Stimulated activated CD4-positive, alpha-beta T cell treated with anti-CD3 and anti-CD28 coated beads, Interleukin-15, amount 100 ng/mL, for 1 hour (primary cell): ENCODE data around the gene CPNE2.
"Not testable (repeated sequence)": the region's sequence is repeated elsewhere in the genome, so short reads cannot be mapped to it uniquely, and the experiment has no call there.

Experiments
- DNase-seq, 2 donors: peaks; one replicate each; pipeline ENCODE4 v3.0.0-alpha.2; 2020; ENCODE audit warnings: low read depth in 1 of 2, low spot score in 1 of 2

The CPNE2 gene

DNA sequence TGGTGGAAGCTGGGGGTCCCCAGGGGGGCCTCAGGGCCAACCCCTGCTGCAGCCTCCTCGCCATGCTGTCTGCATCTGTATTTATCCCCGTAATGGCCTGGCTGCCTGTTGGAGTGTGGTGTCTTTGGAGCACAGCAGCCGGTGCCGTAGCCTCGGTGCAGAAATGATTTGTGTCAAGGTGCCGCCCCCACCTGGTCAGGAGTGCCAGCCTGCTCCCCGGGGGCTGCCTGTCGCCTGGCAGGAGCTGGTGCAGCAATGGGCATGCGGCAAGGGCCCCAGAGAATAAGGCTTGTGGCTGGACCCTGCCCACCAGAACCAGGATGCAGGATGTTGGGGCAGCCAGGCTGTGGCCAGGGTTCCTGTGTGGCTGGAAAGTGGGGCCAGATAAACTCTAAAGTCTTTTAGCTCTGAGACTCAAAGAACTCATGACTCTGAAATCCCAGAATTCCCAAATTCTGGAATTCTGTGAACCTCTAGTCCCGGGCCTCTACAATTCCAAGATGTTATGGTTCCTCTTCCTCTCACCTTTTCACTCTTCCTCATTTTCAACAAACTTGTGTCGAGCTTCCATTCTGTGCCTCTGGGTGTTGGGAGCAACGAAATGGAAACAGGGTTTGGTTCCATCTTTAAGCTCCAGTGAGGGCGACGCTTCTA is 5.9 kb downstream of the CPNE2 start:
- no peak for DNase-seq

DNA sequence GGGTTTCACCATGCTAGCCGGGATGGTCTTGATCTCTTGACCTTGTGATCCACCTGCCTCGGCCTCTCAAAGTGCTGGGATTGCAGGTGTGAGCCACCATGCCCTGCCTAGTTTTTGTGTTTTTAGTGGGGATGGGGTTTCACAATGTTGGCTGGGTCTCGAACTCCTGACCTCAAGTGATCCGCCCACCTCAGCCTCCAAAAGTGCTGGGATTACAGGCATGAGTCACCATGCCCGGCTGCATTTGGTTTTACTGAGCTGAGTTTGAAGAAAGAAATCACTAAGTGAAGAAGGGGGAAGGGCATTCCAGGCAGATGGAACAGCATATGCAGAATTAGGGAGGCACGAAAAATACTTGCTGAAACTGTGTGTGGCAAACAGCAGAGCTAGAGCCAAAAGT is 7.6 kb downstream of the CPNE2 start:
- not testable (repeated sequence) for DNase-seq

DNA sequence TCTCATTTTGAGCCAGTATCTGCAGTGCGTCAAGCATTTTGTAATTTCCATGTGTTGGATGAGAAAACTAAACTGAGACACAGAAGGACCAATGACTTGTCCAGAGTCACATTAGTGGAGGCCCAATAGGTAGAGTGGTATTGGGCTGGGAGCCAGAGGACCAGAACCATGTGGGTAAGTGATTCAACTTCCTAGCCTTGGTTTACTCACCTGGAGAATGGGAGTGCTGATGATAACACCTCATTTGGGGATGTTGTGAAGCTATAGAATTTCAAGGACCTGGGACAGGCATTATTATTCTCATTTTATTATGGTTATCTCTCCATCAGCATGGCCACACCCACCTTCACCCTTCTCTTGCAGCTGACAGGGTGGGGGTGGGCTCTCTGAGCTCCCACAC is 8.1 kb downstream of the CPNE2 start:
- no peak for DNase-seq

DNA sequence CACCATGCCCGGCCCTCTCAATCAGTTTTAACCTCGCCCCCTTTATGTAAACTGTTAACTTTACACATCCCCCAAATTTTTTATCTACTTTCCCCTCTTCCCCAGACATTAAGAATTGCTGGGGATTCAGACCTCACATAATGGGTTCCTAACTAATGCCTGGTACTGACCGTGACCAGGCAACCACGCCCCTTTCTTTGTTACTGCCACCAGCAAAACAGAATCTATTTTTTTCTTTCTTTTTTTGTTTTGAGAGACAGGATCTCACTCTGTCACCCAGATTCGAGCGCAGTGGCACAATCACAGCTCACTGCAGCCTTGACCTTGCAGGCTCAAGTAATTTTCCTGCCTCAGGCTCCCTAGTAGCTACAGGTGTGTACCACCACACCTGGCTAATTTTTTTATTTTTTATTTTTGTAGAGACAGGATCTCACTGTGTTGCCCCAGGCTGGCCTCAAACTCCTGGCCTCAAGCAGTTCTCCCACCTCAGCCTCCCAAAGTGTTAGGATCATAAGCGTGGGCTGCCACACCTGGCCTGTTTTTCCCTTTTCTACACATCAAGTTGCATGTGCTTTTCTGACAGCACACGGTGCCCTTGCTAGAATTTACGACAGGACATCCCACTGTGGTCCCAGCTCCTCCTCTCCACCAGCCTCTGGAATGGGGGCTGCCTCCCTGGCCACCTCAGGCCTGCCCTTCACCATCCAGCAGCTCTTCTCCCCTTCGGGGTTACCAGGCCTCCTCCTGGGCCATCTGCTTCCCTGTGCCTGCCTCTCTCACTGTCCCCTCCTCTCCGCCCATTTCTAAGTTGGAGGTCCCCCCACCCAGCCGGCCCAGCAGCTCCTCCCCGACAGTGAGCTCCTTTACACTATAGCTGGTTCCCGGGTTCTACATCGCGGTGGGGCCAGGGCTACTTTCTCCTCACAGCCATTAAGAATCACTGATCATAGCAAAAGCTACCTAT is 10.8 kb downstream of the CPNE2 start:
- no peak for DNase-seq

DNA sequence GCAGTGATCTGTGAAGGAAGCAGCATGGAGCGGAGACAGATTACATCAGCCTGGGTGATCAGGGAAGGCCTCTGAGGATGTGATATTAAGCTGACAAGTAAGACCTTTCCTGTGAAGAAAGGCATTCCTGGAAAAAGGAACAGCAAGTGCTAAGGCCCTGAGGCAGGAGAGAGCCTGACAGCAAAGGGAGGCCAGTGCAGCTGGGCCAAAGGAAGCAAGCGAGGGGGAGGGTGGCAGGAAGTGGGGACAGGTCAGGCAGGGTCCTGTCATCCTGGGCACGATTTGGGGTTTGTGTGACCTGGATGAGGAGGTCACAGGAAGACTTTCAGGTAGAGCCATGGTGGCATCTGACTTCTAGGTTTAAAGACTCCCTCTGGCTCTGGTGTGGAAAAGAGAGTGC is 12.3 kb downstream of the CPNE2 start:
- DNase-seq, result no peak

DNA sequence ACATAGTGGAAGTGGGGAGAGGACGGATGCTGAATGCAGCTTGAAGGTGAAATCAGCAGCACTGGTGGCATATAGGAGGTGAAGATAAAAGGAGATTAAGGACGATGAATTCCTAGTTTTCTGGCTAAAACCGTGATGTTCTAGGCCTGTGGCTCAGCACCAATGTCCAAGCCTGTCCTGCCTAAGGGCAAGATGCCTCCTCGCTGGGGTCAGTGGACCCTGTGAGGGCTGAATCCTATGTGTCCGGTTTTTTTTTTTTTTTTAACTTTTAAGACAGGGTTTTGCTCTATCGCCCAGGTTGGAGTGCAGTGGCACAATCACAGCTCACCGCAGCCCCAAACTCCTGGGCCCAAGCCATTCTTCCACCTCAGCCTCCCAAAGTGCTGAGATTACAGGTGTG is 12.8 kb downstream of the CPNE2 start:
- no peak for DNase-seq

DNA sequence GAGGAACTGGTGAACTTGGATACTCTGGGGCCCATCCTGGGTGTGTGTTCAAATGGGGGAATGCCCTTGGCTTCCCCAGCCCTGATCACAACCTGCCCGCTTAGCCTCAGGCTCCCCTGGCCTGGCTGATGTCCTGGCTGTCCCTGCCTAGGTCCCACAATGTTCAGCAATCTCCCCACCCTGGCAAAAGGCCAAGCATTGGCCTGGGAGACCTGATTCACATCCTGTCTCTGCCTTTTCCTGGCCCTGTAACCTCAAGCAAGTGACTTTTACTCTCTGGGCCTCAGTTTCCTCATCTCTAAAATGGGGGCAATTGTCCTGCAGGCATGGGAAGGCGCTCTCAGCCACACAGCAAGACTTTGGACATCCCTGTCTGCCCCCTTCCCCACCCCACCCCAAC is 14.4 kb downstream of the CPNE2 start:
- DNase-seq, result no peak

DNA sequence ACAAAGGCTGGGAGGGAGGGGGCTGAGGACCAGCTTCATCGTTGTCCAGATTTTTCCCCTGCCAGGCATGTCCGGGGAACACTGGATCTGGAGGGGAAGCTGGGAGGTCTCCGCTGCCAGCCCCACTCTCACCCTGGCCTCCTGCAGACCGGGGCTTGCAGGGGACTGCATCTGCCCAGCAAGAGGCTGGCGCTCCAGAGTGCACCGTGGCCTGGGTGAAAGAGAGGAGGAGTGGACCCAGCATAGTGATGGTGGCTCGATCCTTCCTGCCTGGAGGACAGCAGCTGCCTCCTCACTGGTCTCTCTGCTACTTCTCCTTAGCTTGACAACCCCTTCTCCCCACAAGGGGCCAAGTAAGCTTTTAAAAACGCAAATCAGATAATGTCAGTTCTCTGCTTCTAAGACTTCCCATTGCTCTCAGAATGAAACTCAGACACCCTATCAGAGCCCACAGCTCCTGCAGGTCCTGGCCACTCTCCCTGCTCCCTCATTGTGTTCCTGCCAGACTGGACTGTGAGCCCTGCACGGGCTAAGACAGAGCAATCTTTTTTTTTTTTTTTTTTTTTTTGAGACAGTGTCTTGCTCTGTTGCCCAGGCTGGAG is 15.0 kb downstream of the CPNE2 start:
- DNase-seq, result no peak

DNA sequence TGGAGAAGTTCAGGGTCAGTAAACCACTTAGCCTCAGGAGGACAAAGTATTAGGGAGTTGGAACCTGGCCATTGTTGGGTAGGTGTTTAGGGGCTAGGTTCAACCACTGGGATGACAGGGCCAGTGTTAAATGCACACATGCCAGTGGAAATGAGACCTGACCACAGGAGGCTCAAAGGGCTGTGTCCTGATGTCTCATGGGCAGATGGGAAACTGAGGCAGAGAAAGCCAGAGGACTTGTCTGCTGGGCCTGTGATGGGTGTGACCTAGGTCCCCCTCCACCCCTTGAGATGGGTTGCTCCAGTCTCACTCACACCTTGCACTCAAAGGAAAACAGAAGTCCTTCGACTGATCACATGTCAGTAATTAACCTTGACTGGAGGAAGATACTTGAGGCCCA is 16.0 kb downstream of the CPNE2 start:
- DNase-seq, result no peak

DNA sequence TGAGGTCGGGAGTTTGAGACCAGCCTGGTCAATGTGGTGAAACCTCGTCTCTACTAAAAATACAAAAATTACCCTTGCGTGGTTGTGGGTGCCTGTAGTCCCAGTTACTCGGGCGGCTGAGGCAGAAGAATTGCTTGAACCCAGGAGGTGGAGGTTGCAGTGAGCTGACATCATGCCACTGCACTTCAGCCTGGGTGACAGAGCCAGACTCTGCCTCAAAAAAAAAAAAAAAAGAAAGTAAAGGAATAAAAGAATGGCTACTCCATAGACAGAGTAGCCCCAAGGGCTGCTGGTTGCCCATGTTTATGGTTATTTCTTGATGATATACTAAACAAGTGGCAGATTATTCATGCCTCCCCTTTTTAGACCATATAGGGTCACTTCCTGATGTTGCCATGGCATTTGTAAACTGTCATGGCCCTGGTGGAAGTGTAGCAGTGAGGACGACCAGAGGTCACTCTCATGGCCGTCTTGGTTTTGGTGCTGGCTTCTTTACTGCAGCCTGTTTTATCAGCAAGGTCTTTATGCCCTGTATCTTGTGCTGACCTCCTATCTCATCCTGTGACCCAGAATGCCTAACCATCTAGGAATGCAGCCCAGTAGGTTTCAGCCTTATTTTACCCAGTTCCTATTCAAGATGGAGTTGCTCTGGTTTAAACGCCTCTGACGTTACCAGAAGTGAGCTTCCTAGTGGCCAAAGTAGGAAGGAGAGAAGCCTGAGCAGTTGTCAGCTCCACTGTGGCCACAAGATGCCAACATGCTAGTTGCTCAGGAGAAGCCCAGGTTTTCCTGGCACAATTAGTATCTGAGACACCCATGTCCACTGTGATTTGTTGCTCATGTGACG is 17.1 kb downstream of the CPNE2 start:
- not testable (repeated sequence) for DNase-seq

DNA sequence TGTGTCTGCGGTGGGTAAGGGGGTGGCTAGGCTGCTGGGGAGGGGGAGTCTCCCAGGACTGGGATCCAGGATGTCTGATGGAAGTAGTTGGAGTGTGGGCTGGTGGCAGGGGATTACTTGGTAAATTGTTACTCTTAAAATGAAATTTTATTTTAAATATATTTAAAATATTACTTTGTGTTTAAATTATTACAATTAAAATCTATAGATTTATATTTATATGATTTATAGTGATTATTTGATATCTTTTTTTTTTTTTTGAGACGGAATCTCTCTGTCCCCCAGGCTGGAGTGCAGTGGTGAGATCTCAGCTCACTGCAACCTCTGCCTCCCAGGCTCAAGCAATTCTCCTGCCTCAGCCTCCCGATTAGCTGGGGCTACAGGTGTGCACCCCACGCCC is 18.6 kb downstream of the CPNE2 start:
- DNase-seq, result no peak

DNA sequence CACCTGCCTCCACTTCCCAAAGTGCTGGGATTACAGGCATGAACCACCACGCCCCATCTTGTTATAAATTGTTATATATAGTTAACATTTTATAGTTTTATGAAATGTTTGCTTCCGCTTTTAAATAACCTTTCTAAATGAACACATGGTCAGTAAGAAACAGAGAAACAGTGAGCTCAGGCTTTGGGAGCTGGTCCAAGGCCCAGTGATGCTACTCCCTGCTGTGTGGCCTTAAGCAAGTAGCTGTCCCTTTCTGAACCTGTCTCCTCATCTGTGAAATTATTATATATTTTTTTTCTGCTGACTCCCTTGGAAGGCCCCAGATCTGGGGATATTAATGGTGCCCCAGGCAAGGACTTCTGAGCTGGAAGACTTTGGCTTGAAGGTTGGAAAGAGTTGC is 19.0 kb downstream of the CPNE2 start:
- no peak for DNase-seq

DNA sequence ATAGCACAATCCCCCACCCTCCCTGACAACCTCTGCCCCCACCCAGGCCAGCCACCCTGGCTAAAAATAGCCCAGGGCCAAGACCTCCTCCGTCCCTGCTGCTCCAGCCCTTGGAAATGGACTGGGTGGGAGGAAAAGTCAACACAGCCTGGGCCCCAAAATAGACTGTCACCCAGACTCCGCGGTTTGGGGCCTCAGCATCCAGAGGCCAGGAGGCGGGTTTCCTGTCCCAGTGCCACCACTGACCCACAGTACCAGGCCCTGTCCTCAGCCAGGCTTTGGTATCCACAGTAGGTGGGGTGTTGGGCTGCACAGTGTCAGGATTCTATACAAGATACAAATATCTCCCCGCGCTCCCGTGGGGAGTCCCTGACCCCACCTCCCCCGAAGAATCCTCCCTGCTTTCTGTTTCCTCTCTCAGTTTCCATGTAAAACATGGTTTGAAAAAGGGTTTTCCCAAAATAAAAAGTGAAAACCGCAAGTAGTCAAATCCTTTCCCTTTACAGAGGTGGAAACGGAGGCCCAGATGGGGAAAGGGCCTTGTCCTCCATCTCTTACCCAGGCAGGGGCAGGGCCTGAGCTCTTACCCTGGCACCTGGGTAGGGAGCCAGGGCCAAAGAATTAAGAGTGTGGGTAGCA is 20.1 kb downstream of the CPNE2 start:
- no peak for DNase-seq

DNA sequence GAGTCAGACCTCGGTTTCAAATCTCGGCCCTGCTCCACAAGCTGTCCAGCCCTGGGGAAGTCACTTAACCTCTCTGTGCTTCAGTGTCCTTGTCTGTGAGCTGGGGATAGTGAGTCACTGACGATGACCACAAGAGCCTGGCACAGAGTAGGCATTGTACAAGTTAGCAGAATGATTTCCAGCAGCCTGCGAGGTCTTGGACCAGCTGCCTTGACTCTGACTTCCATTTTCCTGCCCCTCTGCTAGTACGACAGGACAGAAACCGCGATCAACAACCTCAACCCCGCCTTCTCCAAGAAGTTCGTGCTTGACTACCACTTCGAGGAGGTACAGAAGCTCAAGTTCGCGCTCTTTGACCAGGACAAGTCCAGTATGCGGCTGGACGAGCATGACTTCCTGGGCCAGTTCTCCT is 20.7 kb downstream of the CPNE2 start:
- DNase-seq, result no peak

DNA sequence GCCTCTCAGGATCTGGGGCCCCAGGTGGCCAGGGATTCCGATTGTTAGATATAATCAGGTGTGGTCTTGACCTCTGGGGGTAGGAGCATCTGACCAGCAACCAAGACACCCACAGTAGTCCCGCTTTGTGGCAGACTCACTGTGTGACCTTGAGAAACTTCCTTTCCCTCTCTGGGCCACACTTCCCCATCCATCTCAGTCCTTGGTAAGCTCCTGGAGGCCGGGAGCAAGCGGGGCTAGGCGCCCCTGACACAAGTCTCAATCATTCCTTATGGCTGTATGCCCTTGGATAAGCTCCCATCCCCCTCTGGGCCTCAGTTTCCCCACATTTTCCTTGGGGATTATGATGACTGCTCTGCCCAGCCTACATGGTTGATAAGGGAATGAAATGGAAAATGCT is 21.3 kb downstream of the CPNE2 start:
- no peak for DNase-seq

DNA sequence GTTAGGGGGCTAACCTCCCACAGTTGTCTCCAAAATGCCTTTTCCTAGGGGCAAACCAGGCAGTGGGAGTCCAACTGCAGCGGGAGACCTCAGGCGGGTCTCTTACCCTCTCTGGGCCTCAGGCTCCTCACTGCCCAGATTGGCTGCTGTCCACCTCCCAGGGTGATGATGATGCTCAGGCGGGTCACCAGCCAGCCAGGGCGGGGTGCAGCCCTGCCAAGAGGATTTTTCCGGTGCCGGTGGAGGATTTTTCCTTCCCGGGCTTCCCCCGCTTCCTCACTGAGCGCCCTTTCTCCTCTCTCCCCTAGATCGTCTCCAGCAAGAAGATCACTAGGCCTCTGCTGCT is 22.8 kb downstream of the CPNE2 start:
- DNase-seq, result no peak

DNA sequence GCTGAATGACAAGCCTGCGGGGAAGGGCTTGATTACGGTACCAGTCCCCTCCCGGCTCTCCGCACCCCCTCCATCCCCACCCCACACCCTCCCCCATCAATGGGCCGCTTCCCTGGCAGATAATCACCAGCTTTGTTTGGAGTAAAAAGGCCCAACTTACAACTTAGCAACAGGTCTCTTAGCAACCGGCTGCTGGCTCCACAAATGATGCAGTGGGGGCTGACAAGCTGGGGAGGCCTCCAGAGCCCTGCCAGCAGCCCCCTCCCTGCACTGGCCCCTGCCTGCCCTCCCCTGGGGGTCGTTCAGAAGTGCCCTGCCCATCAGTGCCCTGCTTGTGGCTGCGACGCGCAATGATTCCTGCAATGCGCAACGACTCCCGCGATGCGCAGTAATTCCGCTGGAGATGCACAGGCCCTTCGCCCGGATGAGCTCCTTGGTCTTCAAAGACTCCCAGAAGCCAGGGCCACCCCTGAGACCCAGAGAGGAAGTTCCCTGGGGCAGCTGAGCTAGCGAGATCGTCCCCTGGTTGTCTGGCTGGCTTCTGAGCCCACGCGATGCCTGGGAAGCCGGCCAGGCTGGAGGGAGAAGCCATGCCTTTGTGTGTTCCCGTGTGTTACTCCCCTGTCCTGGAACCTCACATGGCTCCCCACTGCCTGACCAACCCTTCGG is 23.3 kb downstream of the CPNE2 start:
- DNase-seq, result no peak

DNA sequence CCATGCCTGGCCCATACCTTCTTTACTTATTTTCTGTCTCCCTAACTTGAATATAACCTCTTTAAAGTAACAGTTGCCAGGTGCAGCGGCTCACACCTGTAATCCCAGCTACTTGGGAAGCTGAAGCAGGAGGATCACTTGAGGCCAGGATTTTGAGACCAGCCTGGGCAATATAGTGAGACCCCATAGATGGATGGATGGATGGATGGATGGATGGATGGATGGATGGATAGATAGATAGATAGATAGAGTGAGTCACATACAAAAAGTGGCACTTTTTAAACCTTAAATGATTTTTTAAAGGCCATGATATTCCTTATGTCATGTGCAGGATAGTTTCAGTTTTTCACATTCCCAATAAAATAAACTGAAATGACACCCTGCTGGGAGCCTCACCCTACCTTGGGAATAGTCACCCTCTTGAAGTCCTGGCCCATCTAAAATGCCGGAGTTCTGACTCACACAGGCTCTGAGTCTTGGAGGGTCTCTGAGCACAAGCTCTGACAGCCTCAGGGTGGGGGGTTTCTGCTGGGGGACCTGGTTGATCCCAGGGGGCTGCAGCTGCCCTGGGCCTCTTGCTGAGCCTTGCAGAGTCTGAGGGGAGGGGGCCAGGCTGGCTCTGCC is 26.2 kb downstream of the CPNE2 start:
- no peak for DNase-seq

DNA sequence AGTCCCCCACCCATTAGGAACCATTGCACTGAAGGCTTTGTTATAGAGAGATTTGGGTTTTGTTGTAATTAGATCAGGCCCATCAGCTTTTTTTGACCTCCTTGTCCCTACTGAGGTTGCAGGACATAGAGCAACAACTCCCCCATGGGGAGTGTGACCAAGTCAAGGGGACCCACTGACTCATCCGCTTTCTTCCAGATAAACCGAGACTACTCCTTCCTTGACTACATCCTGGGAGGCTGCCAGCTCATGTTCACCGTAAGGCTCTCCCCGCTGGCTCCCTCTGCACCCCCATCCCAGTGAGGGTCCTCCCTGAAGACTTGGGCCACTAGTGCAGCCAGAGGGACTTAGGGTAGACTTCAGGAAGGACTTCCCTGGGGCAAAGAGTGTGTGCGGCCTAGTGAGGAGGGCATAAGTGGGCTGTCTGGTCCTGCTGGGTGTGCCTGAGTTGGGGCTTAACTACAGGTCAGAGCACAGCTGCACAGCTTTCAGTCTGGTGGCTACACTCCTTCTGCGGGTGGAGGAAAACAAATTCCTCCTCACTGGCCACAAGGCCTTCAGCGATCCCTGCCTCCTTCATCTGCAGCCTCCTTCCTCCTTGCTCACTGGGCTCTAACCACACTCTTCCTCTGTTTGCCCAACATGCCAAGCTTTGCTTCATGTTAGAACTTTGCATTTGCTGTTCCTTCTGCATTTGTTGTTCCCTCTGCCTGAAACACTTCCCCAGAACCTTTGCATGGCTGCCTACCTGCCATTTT is 31.0 kb downstream of the CPNE2 start:
- no peak for DNase-seq
